ENCODE data around the gene CBX1. TPM values are rescaled to one million over a fixed set of nuclear protein-coding genes. Genes with fewer than 3 reads are reported as not detected.

Gene CBX1
- total RNA-seq, 2 donors from 2014 or later: 15.8 to 34.2 TPM

DNA sequence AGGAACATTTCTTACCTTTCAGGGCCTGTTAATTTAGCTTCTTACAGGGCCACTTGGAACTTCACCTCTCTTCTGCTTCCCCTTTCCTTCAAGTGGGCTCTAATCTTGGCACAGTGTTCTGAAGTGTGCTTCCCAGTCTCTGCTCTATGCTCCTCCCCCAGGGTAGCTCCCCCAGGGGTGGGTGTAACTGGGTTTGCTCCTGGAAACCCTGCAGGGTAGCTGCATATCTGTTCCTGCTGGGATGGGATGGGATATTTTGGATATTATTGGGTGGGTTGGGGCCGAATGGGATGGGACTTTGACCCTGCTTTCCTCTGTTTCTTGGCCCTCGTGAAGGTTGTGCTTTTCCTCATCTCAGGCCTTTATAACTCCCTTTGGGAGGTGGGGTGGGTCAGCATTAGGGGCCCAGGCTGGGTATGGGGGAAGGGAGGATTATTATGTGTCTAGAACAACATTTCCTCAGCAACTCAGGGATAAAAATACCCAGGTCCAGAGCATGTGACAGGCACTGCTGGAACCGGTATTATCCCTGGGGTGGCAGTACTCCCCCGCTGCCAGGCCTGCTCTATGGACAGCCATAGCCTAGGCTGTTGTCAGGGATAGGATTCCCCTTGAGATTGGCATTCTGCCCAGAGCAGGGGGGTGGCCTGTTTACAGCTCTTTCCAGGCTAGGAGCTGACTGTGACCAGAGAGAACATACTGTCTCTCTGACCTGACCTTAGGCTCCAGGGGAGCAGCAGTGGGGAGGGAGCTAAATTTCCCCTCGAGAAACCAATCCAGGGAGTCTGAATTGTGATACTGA is 48.1 kb downstream of the CBX1 start:
- ATAC-seq (peak; percentile 22), DNase-seq (peak; percentile 58 to 77 (median 72))
- Histone ChIP-seq H3K36me3 (replicated peaks in 1 of 2; ENCODE audit: insufficient read depth in 1 of 2, low read depth in 2 of 2) (peaks cover 0 to 13% of the 10 kb centered on the region in 2 donors), H3K9me3 (no peaks in the 10 kb centered on the region), H3K27me3 (no peaks in the 10 kb centered on the region), H3K27ac (peak overlapping the region; percentile 7 to 93 (median 44)), H3K4me3 (no peak overlapping the region), H3K4me1 (peaks cover 66% of the 10 kb centered on the region)
- 23% methylated on average over 5 of the region's 5 CpGs for WGBS, 2 donors
- TF ChIP-seq POLR2A (IDR thresholded peaks at IDR 0.05): no peak
- TF ChIP-seq, protein P1, sequence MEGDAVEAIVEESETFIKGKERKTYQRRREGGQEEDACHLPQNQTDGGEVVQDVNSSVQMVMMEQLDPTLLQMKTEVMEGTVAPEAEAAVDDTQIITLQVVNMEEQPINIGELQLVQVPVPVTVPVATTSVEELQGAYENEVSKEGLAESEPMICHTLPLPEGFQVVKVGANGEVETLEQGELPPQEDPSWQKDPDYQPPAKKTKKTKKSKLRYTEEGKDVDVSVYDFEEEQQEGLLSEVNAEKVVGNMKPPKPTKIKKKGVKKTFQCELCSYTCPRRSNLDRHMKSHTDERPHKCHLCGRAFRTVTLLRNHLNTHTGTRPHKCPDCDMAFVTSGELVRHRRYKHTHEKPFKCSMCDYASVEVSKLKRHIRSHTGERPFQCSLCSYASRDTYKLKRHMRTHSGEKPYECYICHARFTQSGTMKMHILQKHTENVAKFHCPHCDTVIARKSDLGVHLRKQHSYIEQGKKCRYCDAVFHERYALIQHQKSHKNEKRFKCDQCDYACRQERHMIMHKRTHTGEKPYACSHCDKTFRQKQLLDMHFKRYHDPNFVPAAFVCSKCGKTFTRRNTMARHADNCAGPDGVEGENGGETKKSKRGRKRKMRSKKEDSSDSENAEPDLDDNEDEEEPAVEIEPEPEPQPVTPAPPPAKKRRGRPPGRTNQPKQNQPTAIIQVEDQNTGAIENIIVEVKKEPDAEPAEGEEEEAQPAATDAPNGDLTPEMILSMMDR (IDR thresholded peaks at IDR 0.05): no peak
- intact Hi-C loops (cut with DNase I): no loop called here

DNA sequence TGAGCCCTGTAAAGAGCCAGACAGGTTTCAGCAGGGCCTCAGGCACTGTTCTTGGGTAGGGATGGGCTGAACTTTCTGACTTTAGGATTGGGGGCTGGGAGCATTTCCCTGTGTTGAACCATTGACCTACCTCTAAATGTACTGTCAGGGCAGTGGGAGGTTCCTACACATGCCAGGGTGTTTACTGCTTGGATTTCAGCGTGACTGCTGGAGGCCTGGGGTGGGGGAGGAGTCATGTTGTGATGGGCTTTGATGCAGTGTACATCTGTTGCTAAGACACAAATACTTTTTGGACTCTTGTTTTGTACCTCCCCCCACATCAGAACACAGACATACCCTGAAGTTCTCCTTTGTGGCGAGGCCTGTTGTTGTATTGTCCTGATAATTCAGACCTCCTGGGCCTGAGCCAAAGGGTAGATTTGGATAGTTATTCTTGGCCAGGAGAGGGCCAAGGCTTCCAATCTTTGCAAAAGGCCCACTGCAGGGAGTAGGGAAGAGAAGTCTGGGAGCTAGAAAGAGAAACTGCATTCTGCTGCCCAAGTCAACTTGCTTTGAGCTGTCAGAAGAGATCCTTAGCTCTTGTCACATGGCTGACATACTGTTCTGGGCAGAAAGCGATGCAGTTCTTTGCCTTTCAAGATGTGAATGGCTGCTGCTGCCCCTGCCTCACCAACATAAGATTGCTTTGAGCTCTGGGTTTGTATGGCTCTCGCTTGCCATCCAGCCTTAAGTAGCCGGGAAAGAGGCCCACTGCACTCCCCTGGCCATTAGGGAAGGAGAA is 49.4 kb downstream of the CBX1 start:
- DNase-seq (peak; percentile 37 to 61 (median 48)), ATAC-seq (no peak)
- intact Hi-C loops (cut with DNase I): no loop called here
- H3K4me1 ChIP-seq: peaks cover 70% of the 10 kb centered on the region
- peak overlapping the region in 3 of 4 donors; percentile 17 to 93 (median 92) for H3K27ac ChIP-seq
- H3K9me3 ChIP-seq: no peaks in the 10 kb centered on the region
- WGBS, 2 donors: 38 to 54% methylated on average over 4 to 5 of the region's 5 CpGs
- TF ChIP-seq, protein P1 (IDR thresholded peaks at IDR 0.05): peak in 3 of 7 experiments; percentile 12 to 19 (median 15)
- TF ChIP-seq POLR2A (IDR thresholded peaks at IDR 0.05): no peak
- H3K27me3 ChIP-seq: no peaks in the 10 kb centered on the region
- peaks cover 0 to 4% of the 10 kb centered on the region in 2 donors for H3K36me3 ChIP-seq (replicated peaks in 1 of 2; ENCODE audit: insufficient read depth in 1 of 2, low read depth in 2 of 2)
- no peak overlapping the region for H3K4me3 ChIP-seq

DNA sequence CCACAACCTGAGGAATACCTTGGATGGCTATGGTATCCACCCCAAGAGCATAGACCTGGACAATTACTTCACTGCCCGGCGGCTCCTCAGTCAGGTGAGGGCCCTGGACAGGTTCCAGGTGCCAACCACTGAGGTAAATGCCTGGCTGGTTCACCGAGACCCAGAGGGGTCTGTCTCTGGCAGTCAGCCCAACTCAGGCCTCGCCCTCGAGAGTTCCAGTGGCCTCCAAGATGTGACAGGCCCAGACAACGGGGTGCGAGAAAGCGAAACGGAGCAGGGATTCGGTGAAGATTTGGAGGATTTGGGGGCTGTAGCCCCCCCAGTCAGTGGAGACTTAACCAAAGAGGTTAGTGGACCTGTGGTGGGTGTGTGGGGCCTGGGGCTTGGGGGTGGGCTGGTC is 50.0 kb downstream of the CBX1 start:
- DNase-seq (no peak), ATAC-seq (no peak)
- H3K4me3 ChIP-seq: no peak overlapping the region
- H3K27me3 ChIP-seq: no peaks in the 10 kb centered on the region
- H3K4me1 ChIP-seq: peaks cover 76% of the 10 kb centered on the region
- intact Hi-C loops (cut with DNase I): no loop called here
- no peaks in the 10 kb centered on the region for H3K9me3 ChIP-seq
- WGBS, 2 donors: 57 to 67% methylated on average over 10 of the region's 10 CpGs
- TF ChIP-seq, protein P1 (IDR thresholded peaks at IDR 0.05): no peak
- TF ChIP-seq POLR2A (IDR thresholded peaks at IDR 0.05): no peak
- H3K36me3 ChIP-seq (replicated peaks in 1 of 2; ENCODE audit: insufficient read depth in 1 of 2, low read depth in 2 of 2): no peaks in the 10 kb centered on the region
- H3K27ac ChIP-seq: peak overlapping the region; percentile 1 to 93 (median 54)

DNA sequence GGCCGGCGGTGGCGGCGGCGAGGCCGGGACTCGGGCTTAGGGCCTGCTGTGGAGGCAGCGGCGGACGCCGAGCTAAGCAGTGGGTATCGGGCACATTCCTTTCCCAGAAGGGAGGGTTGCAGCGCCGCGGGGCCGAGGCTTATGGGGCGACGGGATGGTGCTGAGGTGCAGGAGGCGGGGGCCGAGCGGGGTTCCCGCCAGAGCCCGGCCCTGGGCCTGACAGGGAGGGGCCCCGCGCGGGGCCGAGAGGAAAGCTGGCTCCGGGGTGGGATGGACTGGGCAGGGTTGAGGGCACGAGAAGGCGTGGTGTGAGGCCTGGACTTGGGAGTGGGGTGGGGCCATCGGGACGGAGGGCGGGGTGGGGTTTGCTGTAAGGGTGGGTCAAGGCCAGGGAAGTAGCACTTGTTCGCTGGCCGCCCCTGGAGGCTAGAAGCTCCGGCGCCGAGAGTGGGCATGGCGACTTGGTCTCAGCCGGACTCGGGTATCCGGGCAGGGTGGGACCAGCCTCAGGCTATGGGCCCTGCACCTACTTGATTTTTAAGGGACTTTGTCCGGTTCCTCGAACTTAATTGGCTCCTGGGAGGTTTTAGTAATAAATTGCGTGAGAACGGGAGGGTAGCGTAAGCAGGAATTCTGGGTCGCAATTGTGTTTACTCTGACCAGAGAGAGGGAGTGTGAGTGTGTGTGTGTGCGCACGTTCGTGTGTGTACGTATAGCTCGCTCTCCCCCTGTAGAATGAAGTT is 52.7 kb downstream of the CBX1 start:
- H3K4me1 ChIP-seq: peaks cover 70% of the 10 kb centered on the region
- ATAC-seq (peak; percentile 47), DNase-seq (peak; percentile 73 to 88 (median 81))
- peak overlapping the region; percentile 59 to 62 for H3K4me3 ChIP-seq
- WGBS, 2 donors: 0% methylated on average over 10 to 53 of the region's 53 CpGs
- peak overlapping the region; percentile 90 to 95 (median 92) for H3K27ac ChIP-seq
- no peaks in the 10 kb centered on the region for H3K36me3 ChIP-seq (replicated peaks in 1 of 2; ENCODE audit: insufficient read depth in 1 of 2, low read depth in 2 of 2)
- TF ChIP-seq, protein P1 (IDR thresholded peaks at IDR 0.05): no peak
- TF ChIP-seq POLR2A (IDR thresholded peaks at IDR 0.05): peak; percentile 12 to 83 (median 61)
- H3K27me3 ChIP-seq: no peaks in the 10 kb centered on the region
- H3K9me3 ChIP-seq: no peaks in the 10 kb centered on the region
- intact Hi-C loops (cut with DNase I): no loop called here

Measured in body of pancreas (tissue), 4 donors.